Neural crest cell (in vitro differentiated cells): ENCODE data around the gene LYZ. TPM values are rescaled to one million over a fixed set of nuclear protein-coding genes. Genes with fewer than 3 reads are reported as not detected.

Experiments used
- DNase-seq: peaks from one replicate; pipeline ENCODE4 v3.0.0; 2021; ENCODE audit warnings: low read depth, mixed read lengths, low spot score
- H3K27ac Mint-ChIP-seq: one replicate; pipeline ENCODE4 v1.8.0; 2021; ENCODE audit warnings: mild to moderate bottlenecking, mixed read lengths; ENCODE audit not compliant: unreplicated experiment
- H3K27me3 Mint-ChIP-seq: 2 replicates; pipeline ENCODE4 v1.8.0; 2021; ENCODE audit warnings: low read depth, mild to moderate bottlenecking, mixed read lengths
- H3K36me3 Mint-ChIP-seq: 2 replicates; pipeline ENCODE4 v1.8.0; 2021; ENCODE audit warnings: low read depth, mild to moderate bottlenecking, mixed read lengths
- H3K4me1 Mint-ChIP-seq: 2 replicates; pipeline ENCODE4 v1.8.0; 2021; ENCODE audit warnings: mixed read lengths
- H3K4me3 Mint-ChIP-seq: one replicate; pipeline ENCODE4 v1.8.0; 2021; ENCODE audit warnings: mild to moderate bottlenecking, mixed read lengths
- H3K9me3 Mint-ChIP-seq: 2 replicates; pipeline ENCODE4 v1.8.0; 2021; ENCODE audit warnings: mixed read lengths
- total RNA-seq: library from RNA; stranded (reverse); gene quantifications from 2 replicates; pipeline ENCODE4 v1.2.1, GENCODE V29; 2021
- TF ChIP-seq, protein P1 (sequence below): fragments of 200-600 bp; sonication (generic); conservative IDR thresholded peaks from 2 replicates; pipeline ENCODE4 v1.5.0; 2021; ENCODE audit warnings: antibody characterized with exemption, mild to moderate bottlenecking

The LYZ gene
- total RNA-seq, 1 donor from 2014 or later: 0.26 TPM

DNA sequence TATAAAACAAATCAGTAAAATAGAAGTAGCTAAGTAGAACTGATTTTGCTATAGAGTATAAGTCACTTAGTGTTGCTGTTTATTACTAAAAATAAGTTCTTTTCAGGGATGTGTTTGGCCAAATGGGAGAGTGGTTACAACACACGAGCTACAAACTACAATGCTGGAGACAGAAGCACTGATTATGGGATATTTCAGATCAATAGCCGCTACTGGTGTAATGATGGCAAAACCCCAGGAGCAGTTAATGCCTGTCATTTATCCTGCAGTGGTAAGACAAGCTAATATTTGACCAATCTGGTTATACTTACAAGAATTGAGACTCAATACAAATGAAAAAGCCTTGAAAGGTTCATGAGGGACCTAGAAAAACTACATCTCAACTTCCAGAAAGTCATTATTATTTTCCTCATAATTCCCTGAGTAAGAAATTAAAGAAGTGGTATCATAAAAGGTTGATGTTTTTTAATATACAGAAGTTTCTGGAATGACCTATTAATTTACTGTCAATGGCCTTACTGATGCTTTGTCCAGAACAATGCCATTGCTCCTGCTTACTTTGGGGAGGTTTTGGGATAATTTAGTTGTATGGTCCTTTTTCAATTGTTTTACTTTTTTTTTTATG, 1.9 kb downstream of the LYZ start:
- Mint-ChIP-seq H3K36me3 (no peaks in the 10 kb centered on the region), H3K4me1 (peaks cover 7% of the 10 kb centered on the region), H3K27ac (no peak overlapping the region), H3K9me3 (no peaks in the 10 kb centered on the region), H3K27me3 (no peaks in the 10 kb centered on the region), H3K4me3 (no peak overlapping the region)
- TF ChIP-seq, protein P1, sequence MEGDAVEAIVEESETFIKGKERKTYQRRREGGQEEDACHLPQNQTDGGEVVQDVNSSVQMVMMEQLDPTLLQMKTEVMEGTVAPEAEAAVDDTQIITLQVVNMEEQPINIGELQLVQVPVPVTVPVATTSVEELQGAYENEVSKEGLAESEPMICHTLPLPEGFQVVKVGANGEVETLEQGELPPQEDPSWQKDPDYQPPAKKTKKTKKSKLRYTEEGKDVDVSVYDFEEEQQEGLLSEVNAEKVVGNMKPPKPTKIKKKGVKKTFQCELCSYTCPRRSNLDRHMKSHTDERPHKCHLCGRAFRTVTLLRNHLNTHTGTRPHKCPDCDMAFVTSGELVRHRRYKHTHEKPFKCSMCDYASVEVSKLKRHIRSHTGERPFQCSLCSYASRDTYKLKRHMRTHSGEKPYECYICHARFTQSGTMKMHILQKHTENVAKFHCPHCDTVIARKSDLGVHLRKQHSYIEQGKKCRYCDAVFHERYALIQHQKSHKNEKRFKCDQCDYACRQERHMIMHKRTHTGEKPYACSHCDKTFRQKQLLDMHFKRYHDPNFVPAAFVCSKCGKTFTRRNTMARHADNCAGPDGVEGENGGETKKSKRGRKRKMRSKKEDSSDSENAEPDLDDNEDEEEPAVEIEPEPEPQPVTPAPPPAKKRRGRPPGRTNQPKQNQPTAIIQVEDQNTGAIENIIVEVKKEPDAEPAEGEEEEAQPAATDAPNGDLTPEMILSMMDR: no peak
- no peak for DNase-seq

DNA sequence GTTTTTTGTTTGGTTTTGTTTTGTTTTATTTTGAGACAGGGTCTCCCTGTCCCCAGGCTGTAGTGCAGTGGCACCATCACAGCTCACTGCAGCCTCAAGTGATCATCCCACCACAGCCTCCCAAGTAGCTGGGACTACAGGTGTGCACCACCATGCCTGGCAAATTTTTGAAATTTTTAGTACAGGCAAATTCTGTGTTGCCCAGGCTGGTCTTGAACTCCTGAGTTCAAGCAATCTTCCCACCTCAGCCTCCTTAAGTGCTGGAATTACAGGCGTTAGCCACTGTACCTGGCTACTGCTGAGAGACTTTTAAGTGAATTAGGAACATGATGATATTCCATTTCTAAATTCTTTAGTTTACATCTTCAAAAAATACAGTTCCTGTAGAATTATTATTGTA, 2.6 kb downstream of the LYZ start:
- H3K36me3 Mint-ChIP-seq: no peaks in the 10 kb centered on the region
- no peak for DNase-seq
- H3K9me3 Mint-ChIP-seq: no peaks in the 10 kb centered on the region
- H3K27ac Mint-ChIP-seq: no peak overlapping the region
- H3K27me3 Mint-ChIP-seq: no peaks in the 10 kb centered on the region
- TF ChIP-seq, protein P1: no peak
- no peak overlapping the region for H3K4me3 Mint-ChIP-seq
- peaks cover 7% of the 10 kb centered on the region for H3K4me1 Mint-ChIP-seq

DNA sequence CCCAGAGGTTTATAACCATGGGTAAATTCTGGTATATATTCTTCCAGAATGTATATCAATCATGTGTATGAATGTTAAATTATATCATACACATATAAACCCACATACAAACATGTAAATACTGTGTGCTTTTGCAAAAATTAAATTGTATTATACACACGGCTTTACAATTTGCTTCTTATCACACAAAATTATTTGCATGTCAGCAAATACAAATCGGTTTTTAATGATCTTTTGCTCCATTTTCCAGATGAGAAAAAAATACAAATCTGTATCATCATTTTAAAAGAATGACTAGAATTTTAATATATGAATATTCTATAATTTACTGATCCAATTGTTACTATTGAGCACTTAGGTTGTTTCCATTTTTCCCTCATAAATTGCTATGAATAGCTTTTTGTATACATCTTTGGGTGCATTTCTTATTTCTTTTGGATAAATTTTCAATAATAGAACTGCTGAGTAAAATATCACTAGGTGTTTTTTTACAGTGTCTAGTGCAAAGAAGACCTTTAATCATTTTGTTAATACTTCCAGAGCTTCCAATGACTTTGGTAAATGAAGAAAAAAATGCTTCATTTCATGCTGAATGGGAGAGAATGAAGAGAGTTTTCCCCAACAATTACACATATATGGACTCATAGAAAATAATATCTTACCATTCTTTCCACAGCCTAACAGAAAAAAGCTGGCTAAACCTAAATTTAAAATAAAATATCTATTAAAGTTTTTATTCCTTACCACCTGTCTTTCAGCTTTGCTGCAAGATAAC, 3.5 kb downstream of the LYZ start:
- H3K27me3 Mint-ChIP-seq: no peaks in the 10 kb centered on the region
- TF ChIP-seq, protein P1: no peak
- DNase-seq: no peak
- H3K4me3 Mint-ChIP-seq: no peak overlapping the region
- peaks cover 7% of the 10 kb centered on the region for H3K4me1 Mint-ChIP-seq
- H3K27ac Mint-ChIP-seq: no peak overlapping the region
- H3K9me3 Mint-ChIP-seq: no peaks in the 10 kb centered on the region
- H3K36me3 Mint-ChIP-seq: no peaks in the 10 kb centered on the region

DNA sequence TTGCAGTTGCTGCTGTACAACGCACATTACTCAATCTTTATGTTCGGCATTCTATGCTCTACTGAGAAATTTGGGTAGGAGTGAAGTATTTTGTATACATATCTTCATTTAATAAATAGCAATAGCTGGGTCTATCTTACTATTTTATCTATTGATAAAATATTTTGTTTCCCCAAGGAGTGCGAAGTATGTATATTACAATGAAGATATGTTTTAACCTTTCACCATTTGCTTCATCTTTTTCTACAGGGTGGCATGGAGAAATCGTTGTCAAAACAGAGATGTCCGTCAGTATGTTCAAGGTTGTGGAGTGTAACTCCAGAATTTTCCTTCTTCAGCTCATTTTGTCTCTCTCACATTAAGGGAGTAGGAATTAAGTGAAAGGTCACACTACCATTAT, 4.7 kb downstream of the LYZ start:
- Mint-ChIP-seq H3K4me3 (no peak overlapping the region), H3K36me3 (no peaks in the 10 kb centered on the region), H3K27me3 (no peaks in the 10 kb centered on the region), H3K27ac (no peak overlapping the region), H3K9me3 (no peaks in the 10 kb centered on the region), H3K4me1 (peaks cover 10% of the 10 kb centered on the region)
- TF ChIP-seq, protein P1: no peak
- DNase-seq: no peak

DNA sequence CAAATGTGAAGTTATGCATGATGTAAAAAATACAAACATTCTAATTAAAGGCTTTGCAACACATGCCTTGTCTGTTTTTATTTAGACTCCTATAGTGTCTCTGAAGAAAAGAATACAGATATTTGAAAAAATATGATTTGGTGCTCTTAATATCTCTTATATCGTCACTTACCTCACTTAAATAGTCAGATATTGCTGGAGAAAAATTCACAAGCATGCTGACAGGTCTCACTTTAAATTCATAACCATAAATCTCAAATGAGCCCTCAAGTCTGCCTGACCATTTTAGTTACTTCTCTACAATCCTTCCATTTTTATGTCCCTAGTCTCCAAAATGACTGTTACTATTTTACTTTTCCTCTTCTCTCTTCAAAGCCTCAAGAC, 6.0 kb downstream of the LYZ start:
- no peaks in the 10 kb centered on the region for H3K9me3 Mint-ChIP-seq
- H3K4me3 Mint-ChIP-seq: no peak overlapping the region
- no peak overlapping the region for H3K27ac Mint-ChIP-seq
- peaks cover 7% of the 10 kb centered on the region for H3K4me1 Mint-ChIP-seq
- DNase-seq: no peak
- TF ChIP-seq, protein P1: no peak
- H3K27me3 Mint-ChIP-seq: no peaks in the 10 kb centered on the region
- no peaks in the 10 kb centered on the region for H3K36me3 Mint-ChIP-seq
